Measurements from ENCODE around the gene SLC29A1. TPM values are rescaled to one million over a fixed set of nuclear protein-coding genes. Genes with fewer than 3 reads are reported as not detected.
A peak's percentile ranks its signal among the peaks of the same experiment; 100 is the strongest.

The SLC29A1 gene
- total RNA-seq, 1 donor from 2014 or later, result 24.1 TPM

DNA sequence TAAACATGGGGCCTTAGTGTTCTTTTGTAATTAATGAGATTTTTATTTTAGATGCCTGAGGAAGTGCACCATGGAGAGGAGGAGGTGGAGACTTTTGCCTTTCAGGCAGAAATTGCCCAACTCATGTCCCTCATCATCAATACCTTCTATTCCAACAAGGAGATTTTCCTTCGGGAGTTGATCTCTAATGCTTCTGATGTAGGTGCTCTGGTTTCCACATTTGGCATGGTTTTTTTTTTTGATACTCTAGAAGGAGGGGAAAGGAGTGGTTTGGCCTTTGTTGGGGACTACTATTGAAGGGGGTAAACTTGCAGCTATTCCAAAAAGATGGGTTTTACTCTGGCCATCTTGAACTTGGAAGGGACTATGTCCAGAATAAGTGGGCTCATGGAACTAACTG is 25.2 kb downstream of the SLC29A1 start:
- no peak for TF ChIP-seq CTCF (IDR thresholded peaks at IDR 0.05; ENCODE audit: unreplicated experiment)
- Mint-ChIP-seq H3K27me3 (no peaks in the 10 kb centered on the region), H3K36me3 (ENCODE audit: insufficient read depth) (peaks cover 46% of the 10 kb centered on the region), H3K9me3 (ENCODE audit: low read depth) (no peaks in the 10 kb centered on the region), H3K27ac (peak overlapping the region; percentile 100), H3K4me3 (ENCODE audit: low read depth) (peak overlapping the region; percentile 100), H3K4me1 (ENCODE audit: low read depth) (peaks cover 27% of the 10 kb centered on the region)
- DNase-seq (ENCODE audit: low spot score, unreplicated experiment), result no peak

- H3K4me1 Mint-ChIP-seq (ENCODE audit: low read depth), result peaks cover 28% of the 10 kb centered on the region
Observed at GRCh38 chr6:44249082-44249748, 25.8 kb downstream of the SLC29A1 start.

DNA sequence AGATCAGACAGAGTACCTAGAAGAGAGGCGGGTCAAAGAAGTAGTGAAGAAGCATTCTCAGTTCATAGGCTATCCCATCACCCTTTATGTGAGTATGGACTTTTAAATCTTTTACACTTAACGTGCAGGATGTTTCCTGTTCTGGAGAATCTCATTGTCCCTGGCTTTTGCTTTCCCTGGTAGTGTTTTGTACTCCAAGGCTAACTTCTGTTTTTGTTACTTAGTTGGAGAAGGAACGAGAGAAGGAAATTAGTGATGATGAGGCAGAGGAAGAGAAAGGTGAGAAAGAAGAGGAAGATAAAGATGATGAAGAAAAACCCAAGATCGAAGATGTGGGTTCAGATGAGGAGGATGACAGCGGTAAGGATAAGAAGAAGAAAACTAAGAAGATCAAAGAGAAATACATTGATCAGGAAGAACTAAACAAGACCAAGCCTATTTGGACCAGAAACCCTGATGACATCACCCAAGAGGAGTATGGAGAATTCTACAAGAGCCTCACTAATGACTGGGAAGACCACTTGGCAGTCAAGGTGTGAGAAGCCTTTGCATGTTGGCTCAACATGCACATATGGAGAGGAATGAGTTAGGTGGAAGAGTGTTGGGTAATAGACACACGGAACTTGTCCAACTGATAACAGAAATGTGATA is 26.8 kb downstream of the SLC29A1 start:
- no peak for TF ChIP-seq CTCF (IDR thresholded peaks at IDR 0.05; ENCODE audit: unreplicated experiment)
- peaks cover 53% of the 10 kb centered on the region for H3K36me3 Mint-ChIP-seq (ENCODE audit: insufficient read depth)
- H3K4me3 Mint-ChIP-seq (ENCODE audit: low read depth), result no peak overlapping the region
- H3K4me1 Mint-ChIP-seq (ENCODE audit: low read depth), result peaks cover 34% of the 10 kb centered on the region
- no peaks in the 10 kb centered on the region for H3K9me3 Mint-ChIP-seq (ENCODE audit: low read depth)
- H3K27me3 Mint-ChIP-seq, result no peaks in the 10 kb centered on the region
- H3K27ac Mint-ChIP-seq, result peak overlapping the region; percentile 46
- DNase-seq (ENCODE audit: low spot score, unreplicated experiment), result no peak

More at GRCh38 chr6:44249082-44249748, 25.8 kb downstream of the SLC29A1 start:
- Mint-ChIP-seq H3K4me3 (ENCODE audit: low read depth) (peak overlapping the region; percentile 100), H3K27ac (peak overlapping the region; percentile 100), H3K9me3 (ENCODE audit: low read depth) (no peaks in the 10 kb centered on the region), H3K27me3 (no peaks in the 10 kb centered on the region), H3K36me3 (ENCODE audit: insufficient read depth) (peaks cover 49% of the 10 kb centered on the region)
- no peak for TF ChIP-seq CTCF (IDR thresholded peaks at IDR 0.05; ENCODE audit: unreplicated experiment)
- no peak for DNase-seq (ENCODE audit: low spot score, unreplicated experiment)

GRCh38 chr6:44250718-44251123 is 27.3 kb downstream of the SLC29A1 start:
- Mint-ChIP-seq H3K4me1 (ENCODE audit: low read depth) (peaks cover 35% of the 10 kb centered on the region), H3K4me3 (ENCODE audit: low read depth) (no peak overlapping the region), H3K36me3 (ENCODE audit: insufficient read depth) (peaks cover 56% of the 10 kb centered on the region), H3K9me3 (ENCODE audit: low read depth) (no peaks in the 10 kb centered on the region), H3K27me3 (no peaks in the 10 kb centered on the region), H3K27ac (no peak overlapping the region)
- TF ChIP-seq CTCF (IDR thresholded peaks at IDR 0.05; ENCODE audit: unreplicated experiment), result no peak
- no peak for DNase-seq (ENCODE audit: low spot score, unreplicated experiment)

- Mint-ChIP-seq H3K4me3 (ENCODE audit: low read depth) (no peak overlapping the region), H3K9me3 (ENCODE audit: low read depth) (no peaks in the 10 kb centered on the region), H3K36me3 (ENCODE audit: insufficient read depth) (peaks cover 55% of the 10 kb centered on the region), H3K27ac (peak overlapping the region; percentile 62), H3K27me3 (no peaks in the 10 kb centered on the region), H3K4me1 (ENCODE audit: low read depth) (peaks cover 44% of the 10 kb centered on the region)
- DNase-seq (ENCODE audit: low spot score, unreplicated experiment), result no peak
- TF ChIP-seq CTCF (IDR thresholded peaks at IDR 0.05; ENCODE audit: unreplicated experiment), result no peak
Observed at GRCh38 chr6:44251576-44252524, 28.5 kb downstream of the SLC29A1 start.
